Stimulated activated naive CD8-positive, alpha-beta T cell treated with anti-CD3 and anti-CD28 coated beads, Interleukin-15, amount 100 ng/mL, for 72 hours (primary cell): ENCODE data around the gene ACSS1.
A peak's percentile ranks its signal among the peaks of the same experiment; 100 is the strongest.

Source experiments
- ATAC-seq: fragments of 150-1000 bp; cut with Tn5 transposase; 2 replicates; pipeline ENCODE4 v1.10.0; 2021; ENCODE audit warnings: mild to moderate bottlenecking, moderate library complexity
- DNase-seq, 2 donors: peaks; one replicate each; pipeline ENCODE4 v3.0.0; 2021 to 2022
- H3K27ac Mint-ChIP-seq, 2 donors: one replicate each; pipeline ENCODE4 v1.8.0; 2022; ENCODE audit warnings: mild to moderate bottlenecking in 2 of 2, mixed read lengths in 2 of 2, moderate library complexity in 2 of 2
- H3K27me3 Mint-ChIP-seq: one replicate; pipeline ENCODE4 v1.8.0; 2022; ENCODE audit warnings: mixed read lengths
- H3K4me1 Mint-ChIP-seq: one replicate; pipeline ENCODE4 v1.8.0; 2022; ENCODE audit warnings: mild to moderate bottlenecking, mixed read lengths
- H3K4me3 Mint-ChIP-seq, 2 donors: one replicate each; pipeline ENCODE4 v1.8.0; 2022; ENCODE audit warnings: mild to moderate bottlenecking in 2 of 2, mixed read lengths in 2 of 2, moderate library complexity in 1 of 2
- H3K9me3 Mint-ChIP-seq, 2 donors: one replicate each; pipeline ENCODE4 v1.8.0; 2022; ENCODE audit warnings: mixed read lengths in 2 of 2

The ACSS1 gene

DNA sequence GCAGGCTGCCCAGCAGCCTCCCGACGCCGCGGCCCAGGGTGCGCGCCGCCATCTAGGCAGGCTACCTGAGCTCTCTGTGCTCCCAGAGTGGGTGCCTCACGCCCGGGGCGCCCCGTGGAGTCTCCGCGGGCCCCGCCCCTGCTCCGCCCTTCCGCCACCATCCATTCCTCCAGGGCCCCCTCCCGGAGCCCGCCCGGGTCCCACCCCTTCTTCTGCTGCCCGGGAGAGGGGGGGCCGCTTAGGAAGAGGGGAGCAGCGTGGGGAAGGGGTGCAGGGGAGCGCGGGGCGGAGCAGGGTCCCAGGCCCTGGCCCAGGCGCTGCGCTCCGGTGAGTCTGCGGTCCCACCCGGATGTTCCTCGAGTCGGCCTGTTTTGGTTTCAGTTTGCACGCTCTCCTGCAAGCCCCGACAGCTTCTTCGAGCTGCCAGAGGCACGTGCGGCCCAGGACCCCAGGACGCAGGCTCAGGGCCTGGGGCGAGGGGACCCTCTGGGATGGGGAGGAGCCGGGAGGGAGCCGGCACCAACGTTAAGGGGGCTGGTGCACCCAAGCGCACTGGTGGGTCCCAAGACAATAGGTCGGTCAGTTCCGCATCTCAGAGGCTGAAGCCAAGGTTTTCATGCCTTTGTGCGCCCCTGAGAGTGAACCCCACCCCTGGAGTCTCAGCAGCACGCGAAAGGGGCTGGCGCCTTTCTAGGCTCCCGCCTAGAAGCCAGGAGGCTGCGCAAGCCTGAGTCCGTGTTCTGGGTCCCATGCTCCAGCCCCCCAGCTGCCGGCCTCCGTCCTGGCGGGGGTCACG, at the start of gene ACSS1:
Gene ACSS1 (minus strand): TSS at position 89 of the 796 bp plus-strand sequence. CDS start 37 bp downstream, at position 52.
- peak within 1 kb of the TSS; percentile 70 to 91 for H3K27ac Mint-ChIP-seq
- H3K9me3 Mint-ChIP-seq = no peaks in the 10 kb centered on the region
- H3K4me3 Mint-ChIP-seq = peak within 1 kb of the TSS; percentile 81 to 85
- DNase-seq (peak; percentile 79 to 81), ATAC-seq (peak; percentile 73)
- H3K27me3 Mint-ChIP-seq = no peaks in the 10 kb centered on the region
- peaks cover 49% of the 10 kb centered on the region for H3K4me1 Mint-ChIP-seq

DNA sequence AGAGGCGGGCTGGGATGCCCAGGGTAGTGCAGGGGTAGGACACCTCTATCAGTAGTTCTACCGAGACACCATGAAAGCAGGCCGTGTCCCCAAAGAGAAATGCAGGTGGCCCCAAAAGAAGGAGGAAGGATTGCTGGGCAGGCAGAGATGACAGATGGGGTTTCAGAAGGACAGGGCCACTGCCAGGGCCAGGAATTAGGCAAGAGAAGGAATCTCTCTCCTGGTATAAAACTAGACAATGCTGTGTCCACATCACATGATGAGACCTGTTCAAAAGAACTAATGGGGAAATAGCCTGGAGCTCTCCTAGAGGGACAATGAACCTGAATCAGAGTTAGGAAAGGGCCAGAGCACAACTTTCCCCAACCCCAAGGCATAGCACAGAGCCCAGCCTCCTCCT, 45.6 kb upstream of the ACSS1 start:
- ATAC-seq = no peak
- Mint-ChIP-seq H3K27ac (no peak overlapping the region), H3K27me3 (peaks cover 45% of the 10 kb centered on the region), H3K4me3 (no peak overlapping the region), H3K4me1 (peaks cover 22% of the 10 kb centered on the region), H3K9me3 (no peaks in the 10 kb centered on the region)
- DNase-seq = no peak

DNA sequence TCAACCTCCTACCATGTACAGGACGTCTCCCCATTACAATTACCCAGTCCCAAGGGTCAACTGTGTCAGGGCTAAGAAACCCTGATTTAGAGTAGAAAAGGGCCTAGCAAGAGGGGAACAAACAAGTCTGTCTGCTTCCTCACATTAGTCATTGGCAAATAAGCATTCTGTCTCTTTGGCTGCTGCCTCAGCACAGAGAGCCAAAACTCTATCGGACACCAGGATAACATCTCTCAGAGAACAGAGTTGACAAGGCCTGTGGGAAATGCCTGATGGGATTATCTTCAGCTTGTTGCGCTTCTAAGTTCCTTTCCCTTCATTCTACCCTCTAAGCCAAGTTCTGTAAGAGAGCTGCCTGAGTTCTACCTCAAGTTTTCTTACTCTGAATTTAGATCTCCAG, 43.0 kb upstream of the ACSS1 start:
- H3K27me3 Mint-ChIP-seq = peaks cover 19% of the 10 kb centered on the region
- no peaks in the 10 kb centered on the region for H3K9me3 Mint-ChIP-seq
- DNase-seq (no peak), ATAC-seq (no peak)
- peaks cover 25% of the 10 kb centered on the region for H3K4me1 Mint-ChIP-seq
- H3K27ac Mint-ChIP-seq = no peak overlapping the region
- H3K4me3 Mint-ChIP-seq = no peak overlapping the region

DNA sequence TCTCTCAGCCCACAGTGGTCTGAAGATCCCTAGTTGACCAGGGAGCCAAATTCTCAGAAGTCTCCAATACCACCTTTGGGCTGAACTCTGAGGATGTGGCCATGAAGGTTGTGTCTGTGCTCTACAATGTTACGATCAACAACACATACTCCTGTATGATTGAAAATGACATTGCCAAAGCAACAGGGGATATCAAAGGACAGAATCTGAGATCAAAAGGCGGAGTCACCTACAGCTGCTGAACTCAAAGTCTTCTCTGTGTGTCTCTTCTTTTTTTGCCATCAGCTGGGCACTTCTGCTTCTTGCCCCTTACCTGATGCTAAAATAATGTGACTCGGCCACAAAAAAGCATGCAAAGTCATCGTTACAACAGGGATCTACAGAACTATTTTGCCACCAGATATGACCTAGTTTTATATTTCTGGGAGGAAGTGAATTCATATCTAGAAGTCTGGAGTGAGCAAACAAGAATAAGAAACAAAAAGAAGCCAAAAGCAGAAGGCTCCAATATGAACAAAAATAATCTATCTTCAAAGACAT, 41.7 kb upstream of the ACSS1 start:
- Mint-ChIP-seq H3K4me1 (peaks cover 25% of the 10 kb centered on the region), H3K27me3 (peaks cover 7% of the 10 kb centered on the region), H3K4me3 (no peak overlapping the region), H3K9me3 (no peaks in the 10 kb centered on the region), H3K27ac (no peak overlapping the region)
- no peak for ATAC-seq
- no peak for DNase-seq

DNA sequence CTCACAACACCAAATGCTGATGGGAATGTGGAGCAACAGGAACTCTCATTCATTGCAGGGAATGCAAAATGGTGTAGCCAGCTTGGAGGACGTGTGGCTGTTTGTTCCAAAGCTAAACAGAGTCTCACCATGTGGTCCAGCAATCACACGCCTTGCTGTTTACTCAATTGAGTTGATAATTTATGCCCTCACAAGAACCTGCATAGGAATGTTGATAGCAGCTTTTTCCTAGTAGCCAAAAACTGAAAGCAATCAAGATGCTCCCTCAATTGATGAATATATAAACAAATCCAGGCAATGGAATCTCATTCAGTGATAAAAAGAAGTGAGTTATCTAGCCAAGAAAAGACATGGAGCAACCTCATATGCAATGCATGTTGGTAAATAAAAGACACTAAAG, 39.6 kb upstream of the ACSS1 start:
- ATAC-seq = no peak
- Mint-ChIP-seq H3K4me1 (peaks cover 25% of the 10 kb centered on the region), H3K9me3 (no peaks in the 10 kb centered on the region), H3K4me3 (no peak overlapping the region), H3K27ac (no peak overlapping the region), H3K27me3 (peaks cover 2% of the 10 kb centered on the region)
- DNase-seq = no peak

DNA sequence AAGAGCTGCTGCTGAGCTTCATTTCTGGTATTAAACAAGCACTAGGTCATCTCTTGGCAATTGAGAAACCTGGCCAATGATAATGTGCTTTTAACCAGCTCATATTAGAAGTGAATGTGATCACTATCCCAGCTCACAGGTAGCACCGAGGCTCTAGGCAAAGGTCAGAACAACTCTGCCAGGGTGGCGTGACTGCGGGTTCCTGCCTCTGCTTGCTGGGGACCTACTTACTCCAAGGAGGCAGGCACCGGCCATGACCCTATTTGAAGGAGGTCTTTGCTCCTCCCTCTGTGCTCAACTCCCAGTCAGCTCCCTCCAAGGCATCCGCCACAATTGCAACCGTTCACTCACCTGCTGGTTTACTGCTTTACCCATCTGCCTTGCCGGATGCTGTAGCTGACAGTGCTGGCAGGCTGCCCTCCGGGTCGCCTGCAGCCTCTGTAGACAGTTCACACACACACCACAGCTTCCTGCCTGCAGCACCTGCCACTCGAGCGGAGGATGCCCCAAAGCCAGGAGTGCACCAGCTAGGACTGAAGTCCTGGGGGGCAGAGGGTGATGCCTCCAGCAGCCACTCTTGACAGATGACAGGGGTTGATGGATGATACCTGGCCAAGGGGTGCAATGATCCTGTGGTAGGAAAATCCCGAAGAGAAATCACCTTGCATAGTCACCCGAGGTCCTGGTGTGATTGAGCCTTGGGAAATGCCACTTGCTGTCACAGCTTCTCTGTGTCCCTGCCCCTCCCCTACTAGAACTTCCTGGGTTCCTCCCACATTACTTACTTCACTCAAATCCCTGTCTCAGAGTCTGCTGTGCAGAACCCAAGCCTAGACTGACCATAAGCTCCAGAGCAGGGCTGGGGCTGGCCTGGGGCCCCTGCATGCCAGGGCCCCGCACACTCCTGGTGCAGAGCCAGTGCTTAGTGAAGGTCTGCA, 32.8 kb upstream of the ACSS1 start:
- ATAC-seq (peak; percentile 99), DNase-seq (peak; percentile 66 to 79)
- peaks cover 9% of the 10 kb centered on the region for H3K27me3 Mint-ChIP-seq
- peak overlapping the region; percentile 35 to 71 for H3K4me3 Mint-ChIP-seq
- peaks cover 31% of the 10 kb centered on the region for H3K4me1 Mint-ChIP-seq
- H3K27ac Mint-ChIP-seq = no peak overlapping the region
- no peaks in the 10 kb centered on the region for H3K9me3 Mint-ChIP-seq

DNA sequence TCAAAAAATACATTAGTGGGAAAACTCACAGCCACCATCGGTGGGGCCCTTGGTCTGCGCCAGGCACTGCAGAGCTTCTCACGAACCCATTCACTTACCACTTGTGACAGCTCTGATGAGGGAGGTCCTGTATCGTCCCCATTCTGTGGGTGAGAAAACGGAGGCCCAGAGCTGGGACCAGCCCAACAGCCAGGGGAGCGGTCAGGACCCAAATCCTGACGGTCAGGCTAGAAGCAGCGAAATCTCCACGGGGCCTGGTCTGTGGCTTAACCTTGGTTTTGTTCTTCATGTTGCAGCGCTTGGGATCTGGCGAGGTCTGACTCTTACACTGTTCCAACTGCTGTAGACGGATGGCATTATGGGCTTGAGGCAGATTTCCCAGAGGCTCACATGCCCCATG, 31.7 kb upstream of the ACSS1 start:
- Mint-ChIP-seq H3K4me3 (no peak overlapping the region), H3K4me1 (peaks cover 33% of the 10 kb centered on the region), H3K27ac (peak overlapping the region in 1 of 2 donors; percentile 74), H3K9me3 (no peaks in the 10 kb centered on the region), H3K27me3 (peaks cover 20% of the 10 kb centered on the region)
- DNase-seq (no peak), ATAC-seq (no peak)

DNA sequence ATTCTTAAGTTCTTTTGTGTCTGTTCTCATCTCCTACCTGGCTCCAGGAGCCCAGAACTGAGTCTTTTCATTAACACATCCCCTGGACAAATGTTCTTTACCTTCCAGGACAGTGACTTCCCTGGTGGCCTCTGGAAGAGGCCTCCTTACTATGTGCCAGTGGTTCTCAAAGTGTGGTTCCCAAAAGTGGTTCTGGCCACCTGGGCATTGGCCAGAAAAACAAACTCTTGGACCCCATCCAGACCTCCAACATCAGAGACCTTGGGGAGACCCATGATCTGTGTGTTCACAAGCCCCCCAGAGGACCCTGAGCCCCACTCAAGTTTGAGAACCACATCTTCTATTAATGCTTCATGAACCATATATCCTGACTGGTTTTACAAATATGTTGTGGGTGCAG, 31.2 kb upstream of the ACSS1 start:
- no peak for ATAC-seq
- peaks cover 38% of the 10 kb centered on the region for H3K4me1 Mint-ChIP-seq

DNA sequence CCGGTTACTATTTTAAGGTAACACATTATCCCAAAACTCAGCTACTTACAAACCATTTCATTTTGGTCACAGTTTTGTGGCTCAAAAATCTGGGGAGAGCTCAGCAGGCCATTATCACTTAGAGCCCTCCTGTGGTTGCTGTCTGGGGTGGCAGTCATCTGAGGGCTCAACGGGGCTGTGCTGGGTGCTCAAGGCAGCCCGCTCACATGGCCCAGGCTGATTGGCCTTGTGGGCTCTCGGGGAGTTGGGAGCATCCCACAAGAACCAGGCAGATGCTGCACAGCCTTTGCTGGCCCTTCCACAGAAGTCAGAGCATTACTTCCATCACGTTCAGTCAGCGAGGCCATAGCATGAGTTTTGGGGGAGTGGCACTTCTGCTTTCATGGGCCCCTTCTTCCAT, 30.3 kb upstream of the ACSS1 start:
- no peaks in the 10 kb centered on the region for H3K9me3 Mint-ChIP-seq
- no peak overlapping the region for H3K4me3 Mint-ChIP-seq
- ATAC-seq (no peak), DNase-seq (no peak)
- peaks cover 34% of the 10 kb centered on the region for H3K27me3 Mint-ChIP-seq
- peaks cover 47% of the 10 kb centered on the region for H3K4me1 Mint-ChIP-seq
- no peak overlapping the region for H3K27ac Mint-ChIP-seq

More for the DNA sequence above, 31.2 kb upstream of the ACSS1 start:
- no peak for DNase-seq
- H3K27me3 Mint-ChIP-seq = peaks cover 25% of the 10 kb centered on the region
- H3K4me3 Mint-ChIP-seq = no peak overlapping the region
- H3K27ac Mint-ChIP-seq = no peak overlapping the region
- H3K9me3 Mint-ChIP-seq = no peaks in the 10 kb centered on the region

DNA sequence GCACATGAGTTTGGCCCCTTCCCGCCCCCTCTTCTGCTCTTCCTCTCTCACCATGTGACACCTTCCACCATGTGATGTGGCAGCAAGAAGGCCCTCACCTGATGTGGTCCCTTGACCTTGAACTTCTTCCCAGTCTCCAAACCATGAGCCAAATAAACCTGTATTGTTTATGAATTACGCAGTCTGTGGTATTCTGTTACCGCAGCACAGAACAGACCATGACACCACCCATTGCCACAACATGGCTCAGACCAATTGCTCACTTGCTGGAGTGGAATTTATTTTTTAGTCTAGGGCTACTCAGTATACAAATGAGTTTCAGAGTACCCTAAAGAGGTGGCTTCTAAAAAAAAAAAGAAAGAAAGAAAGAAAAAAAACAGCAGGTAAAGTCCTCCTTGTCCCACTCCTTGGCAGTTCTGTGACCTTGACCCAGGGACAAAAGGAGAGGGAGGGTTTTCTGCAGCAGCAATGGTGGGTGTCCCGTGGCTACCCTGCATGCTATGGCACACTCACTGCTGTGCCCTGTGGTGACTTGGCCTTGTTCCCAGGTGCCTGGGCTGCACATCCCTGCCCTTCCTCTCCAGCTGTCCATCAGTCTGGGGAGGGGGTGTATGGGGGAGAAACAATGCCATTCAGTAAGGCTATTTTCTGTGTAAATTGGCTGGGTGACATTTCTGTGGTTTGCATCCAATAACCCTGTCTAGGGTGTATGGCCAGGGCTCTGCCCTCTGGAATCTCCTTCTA, 29.4 kb upstream of the ACSS1 start:
- Mint-ChIP-seq H3K4me1 (peaks cover 54% of the 10 kb centered on the region), H3K4me3 (no peak overlapping the region), H3K27ac (no peak overlapping the region), H3K27me3 (peaks cover 43% of the 10 kb centered on the region), H3K9me3 (no peaks in the 10 kb centered on the region)
- ATAC-seq (no peak), DNase-seq (no peak)

DNA sequence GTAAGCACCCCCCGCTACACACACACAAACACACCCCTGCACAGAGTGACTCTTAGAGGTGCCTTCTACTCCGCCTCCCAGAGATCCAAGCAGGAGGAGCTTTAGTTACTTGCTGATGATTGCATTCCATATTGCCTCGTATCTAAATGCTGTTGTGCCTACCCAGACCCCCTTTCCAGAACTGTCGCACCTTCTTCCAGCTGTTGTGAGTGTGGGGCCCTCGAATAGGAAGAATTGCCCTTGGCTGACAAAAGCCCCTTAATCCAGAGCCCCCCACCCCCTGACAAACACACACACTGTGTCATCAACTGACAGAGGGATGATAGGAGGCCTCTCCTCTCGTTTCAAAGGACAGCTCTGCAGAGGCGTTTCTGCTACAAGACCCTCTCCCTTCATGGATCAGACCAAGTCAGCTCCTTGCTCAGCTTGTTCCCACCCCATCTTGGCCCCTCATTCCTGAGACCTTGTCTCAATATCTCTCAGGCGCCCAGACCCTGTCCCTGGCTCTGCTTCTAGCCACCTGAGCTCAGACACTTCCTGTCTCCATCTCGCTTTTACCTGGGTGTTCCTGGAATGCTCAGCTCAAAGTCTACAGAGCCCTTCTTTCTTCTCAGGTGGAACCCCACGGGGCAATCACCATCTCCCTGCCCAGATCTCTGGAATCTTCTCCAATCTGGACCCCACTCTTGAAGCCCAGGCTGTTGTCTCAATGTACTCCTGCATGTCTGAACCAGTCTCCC, 28.0 kb upstream of the ACSS1 start:
- Mint-ChIP-seq H3K27me3 (peaks cover 55% of the 10 kb centered on the region), H3K4me3 (no peak overlapping the region), H3K4me1 (peaks cover 47% of the 10 kb centered on the region), H3K27ac (no peak overlapping the region), H3K9me3 (no peaks in the 10 kb centered on the region)
- DNase-seq (no peak), ATAC-seq (no peak)

DNA sequence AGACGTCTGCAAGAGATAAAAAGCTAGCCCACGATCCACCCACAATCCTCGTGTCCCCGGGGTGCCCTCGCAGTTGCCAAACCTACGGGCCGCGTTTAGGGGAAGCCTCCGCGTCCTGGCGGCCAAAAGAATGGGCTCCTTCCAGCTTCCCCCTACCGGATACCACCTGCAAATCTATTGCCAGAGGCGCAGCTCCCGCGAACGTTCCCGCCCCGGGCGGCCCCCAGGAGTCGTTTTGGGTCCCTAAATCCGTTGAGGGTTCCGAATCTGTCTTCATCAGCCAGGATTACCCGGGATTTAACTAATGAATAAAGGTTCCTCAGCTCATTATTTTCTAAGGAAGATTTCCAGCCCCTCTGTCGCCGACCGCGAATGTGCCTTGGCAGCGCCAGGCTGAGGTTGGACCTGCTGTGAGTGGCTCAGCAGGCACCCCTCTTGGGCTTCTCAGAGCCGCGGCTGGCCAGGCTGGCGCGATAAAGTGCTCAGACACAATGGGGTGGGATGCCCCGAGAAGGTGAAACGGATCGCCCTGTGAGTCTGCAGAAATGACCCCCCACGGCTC, 26.8 kb upstream of the ACSS1 start:
- peaks cover 67% of the 10 kb centered on the region for H3K27me3 Mint-ChIP-seq
- peak; percentile 35 for ATAC-seq
- H3K27ac Mint-ChIP-seq = no peak overlapping the region
- DNase-seq = no peak
- no peaks in the 10 kb centered on the region for H3K9me3 Mint-ChIP-seq
- H3K4me3 Mint-ChIP-seq = peak overlapping the region; percentile 56 to 82
- H3K4me1 Mint-ChIP-seq = peaks cover 36% of the 10 kb centered on the region

DNA sequence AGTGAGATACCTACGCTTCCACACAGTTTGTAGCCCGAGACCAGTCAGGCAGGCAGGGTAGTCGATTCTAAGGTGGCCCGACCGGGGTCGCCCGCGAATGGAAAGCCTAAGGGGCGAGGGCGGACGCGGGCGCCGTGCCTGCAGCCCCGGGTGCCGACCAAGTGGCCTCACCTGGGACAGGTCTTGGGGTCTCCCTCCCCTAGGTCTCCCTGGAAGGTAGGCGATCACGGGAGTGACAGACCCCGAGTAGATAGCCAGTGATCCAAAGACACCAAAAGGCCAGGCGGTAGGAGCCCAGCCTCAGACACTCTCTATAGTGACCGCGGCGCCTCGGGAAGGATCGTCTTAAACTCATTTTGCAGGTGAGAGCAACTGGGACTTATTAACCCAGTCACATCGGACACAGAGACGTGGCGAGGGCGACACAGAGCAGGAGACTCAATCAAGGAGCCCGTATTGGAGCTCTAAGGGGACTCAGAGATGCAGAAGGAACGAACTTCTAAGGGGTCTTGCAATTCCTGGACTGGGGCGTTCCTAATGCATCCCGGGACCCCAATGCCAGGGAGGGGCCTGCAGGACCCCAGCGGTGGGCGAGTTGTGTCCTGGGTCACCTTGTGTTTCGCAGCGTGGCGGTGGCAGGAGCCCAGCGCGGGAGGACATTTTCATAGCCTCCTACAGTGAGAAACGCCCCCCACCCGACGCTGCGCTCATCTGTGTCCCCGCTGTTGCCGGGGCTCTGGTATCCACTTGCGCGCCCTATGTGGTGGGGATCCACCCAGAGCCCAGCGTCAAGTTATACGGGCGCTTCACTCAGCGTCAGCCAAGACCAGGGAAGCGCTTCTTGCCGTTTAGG, 26.1 kb upstream of the ACSS1 start:
- DNase-seq (peak in 1 of 2 donors; percentile 60), ATAC-seq (peak; percentile 40)
- no peak overlapping the region for H3K27ac Mint-ChIP-seq
- peaks cover 32% of the 10 kb centered on the region for H3K4me1 Mint-ChIP-seq
- peak overlapping the region; percentile 56 to 82 for H3K4me3 Mint-ChIP-seq
- peaks cover 74% of the 10 kb centered on the region for H3K27me3 Mint-ChIP-seq
- no peaks in the 10 kb centered on the region for H3K9me3 Mint-ChIP-seq
